Activated T-cell treated with anti-CD3 and anti-CD28 coated beads for 24 hours (primary cell): Measurements from ENCODE around the gene ABCA2.
"Not testable (repeated sequence)": the region's sequence is repeated elsewhere in the genome, so short reads cannot be mapped to it uniquely, and the experiment has no call there.

ENCODE experiments used
- DNase-seq: peaks from one replicate; pipeline ENCODE4 v3.0.0-alpha.2; 2020; ENCODE audit warnings: low read depth

The ABCA2 gene

DNA sequence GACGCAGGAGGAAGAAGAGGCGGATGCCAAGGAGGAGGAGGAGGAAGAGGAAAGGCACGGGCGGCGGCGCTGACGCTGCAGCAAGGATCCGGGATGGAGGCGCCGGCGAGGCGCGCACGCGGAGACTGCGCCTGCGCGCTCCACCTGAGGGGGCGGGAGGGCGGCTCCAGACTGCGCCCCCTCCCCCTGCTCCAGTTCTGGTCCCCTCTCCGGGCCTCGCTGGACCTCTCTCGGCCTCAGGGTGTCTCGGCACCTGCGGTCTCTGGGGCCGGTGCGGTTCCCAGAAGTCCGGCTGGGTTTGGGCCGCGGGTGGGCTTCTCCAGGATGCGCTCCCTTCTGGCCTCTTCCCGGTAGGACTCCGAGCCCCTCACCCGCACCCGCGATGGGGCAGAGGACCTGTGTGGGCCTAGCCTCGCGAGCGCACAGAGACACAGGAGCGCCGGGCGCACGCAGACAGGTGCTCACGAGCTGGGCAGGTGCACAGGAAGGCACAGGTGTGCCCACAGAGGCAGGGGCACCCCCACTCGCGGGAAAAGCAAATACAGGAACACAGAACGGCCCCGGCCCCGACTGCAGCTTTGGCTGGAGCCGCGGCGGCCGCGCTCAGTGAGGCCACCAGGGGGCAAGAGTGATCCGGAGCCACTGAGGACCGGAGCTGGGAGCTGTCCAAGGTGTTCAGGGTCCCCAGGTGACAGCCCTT, 18.2 kb upstream of the ABCA2 start, which contains the start of gene NPDC1:
TSS of gene NPDC1 (minus strand) at position 90 of the 700 bp plus-strand sequence. CDS start 188 bp downstream, outside the sequence.
- peak; percentile 74 for DNase-seq

GRCh38 chr9:137045294-137046087, 17.5 kb upstream of the ABCA2 start:
- DNase-seq, result no peak

- no peak for DNase-seq
These were observed 16.6 kb upstream of the ABCA2 start for GRCh38 chr9:137044502-137045177.

DNA sequence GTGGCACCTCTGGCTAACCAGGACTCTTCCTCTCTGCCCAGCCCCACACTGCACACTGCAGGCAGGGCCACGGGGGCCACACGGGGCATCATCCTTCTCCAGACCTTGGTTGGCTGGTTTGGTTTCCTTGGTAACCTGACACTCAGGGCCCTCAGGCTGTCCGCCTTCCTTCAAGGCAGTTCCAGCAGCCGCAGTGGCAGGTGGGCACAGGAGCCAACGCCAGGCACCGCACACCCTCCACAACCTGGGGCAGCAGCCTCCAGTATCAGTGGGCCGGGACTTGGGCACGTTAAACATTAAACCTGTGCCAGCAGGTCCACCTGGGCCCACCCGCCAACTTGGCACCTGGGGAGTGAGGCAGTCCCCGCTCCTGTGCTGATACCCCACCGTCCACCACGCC, 16.0 kb upstream of the ABCA2 start:
- DNase-seq, result no peak

DNA sequence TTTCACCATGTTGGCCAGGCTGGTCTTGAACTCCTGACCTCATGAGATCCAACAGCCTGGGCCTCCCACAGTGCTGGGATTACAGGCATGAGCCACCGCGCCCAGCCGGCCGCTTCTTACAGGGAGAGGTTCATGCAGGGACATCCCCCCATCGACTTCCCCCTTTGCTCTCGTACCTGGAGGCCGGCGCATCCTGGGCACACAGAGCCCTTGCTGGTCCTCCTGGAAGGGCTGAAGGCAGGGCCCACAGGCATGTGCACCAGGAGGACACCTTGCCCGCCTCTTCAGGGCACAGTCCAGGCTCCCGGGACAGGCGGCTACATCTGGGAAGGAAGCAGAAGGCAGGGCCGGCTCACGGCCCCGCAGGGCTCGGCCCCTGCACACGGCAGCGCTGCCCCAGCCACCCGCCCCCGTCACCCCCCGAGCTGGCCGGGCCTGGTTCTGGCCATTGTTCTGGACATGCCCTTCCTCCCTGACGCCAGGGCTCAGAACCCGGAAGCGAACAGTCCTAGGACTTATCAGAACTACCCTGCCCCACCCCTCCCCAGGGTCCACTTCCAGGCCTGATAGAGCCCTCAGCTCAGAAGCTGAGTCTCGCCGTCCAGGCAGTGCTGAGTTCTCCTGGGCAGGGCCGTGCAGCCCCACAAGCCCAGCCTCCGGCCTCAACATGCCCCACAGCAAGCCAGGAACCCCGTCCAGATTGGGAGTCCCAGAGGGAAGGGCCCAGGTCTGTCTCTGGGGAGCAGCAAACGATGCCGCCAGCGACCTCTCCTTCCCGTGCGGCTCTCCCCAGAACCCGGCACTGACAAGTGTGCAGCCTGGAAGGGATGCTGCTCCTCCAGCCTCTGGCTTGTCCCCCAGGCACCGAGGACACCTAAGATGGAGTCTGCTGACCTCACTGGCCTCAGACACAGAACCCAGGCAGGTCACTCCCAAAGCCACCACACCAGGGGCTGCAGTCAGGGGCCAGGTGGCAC, 15.0 kb upstream of the ABCA2 start:
- no peak for DNase-seq

- DNase-seq, result no peak
These were observed 13.1 kb upstream of the ABCA2 start for GRCh38 chr9:137041124-137041523.

DNA sequence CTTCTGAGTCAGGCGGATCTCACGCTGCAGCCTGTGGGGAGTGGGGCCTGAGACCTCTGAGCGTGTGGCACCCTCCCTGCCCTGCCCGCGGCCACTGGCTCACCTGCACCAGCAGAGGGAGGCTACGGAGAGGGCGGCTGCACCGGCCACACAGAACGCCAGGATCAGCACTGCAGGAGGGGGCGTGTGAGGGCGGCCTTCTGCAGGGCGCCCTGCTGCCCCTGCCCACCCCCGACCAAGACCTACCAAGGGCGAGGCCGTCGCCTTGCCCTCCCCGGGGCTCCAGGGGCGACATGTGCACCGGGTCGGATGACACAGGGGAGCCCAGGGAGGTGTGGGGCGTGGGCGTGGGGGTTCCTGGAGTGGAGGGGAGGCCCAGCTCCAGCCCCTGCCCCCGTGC, 12.5 kb upstream of the ABCA2 start:
- DNase-seq, result no peak

- no peak for DNase-seq
These were observed 11.8 kb upstream of the ABCA2 start for GRCh38 chr9:137039611-137040366.

DNA sequence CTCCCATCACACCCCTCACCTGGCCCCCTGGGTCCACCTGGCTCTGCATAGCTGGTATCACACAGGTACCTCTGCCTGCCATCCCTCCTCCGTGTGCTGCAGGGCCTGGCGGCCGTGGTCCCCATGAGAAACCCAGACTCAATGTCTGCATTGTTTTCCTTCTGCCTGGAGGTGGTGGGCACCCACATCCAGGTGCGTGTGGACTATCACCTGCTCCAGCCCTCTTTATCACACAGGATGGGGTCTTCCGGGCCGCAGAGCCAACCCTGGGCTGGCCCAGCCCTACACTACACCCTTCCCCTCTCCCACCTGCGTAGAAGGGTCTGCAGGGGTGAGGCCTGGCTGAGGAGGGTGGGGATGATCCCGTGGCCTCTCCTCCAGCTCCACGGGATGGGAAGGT, 10.9 kb upstream of the ABCA2 start:
- DNase-seq, result no peak

DNA sequence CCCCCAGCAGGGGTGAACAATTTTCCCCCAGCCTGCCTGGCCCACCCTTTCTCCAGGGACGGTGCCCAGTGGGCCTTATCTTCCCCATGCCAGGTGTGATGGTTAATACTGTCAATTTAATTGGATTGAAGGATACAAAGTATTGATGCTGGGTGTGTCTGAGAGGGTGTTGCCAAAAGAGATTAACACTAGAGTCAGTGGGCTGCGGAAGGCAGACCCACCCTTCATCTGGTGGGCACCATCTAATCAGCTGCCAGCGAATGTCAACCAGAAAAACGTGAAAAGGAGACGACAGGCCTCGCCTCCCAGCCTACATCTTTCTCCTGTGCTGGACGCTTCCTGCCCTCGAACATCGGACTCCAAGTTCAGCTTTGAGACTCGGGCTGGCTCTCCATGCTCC, 9.4 kb upstream of the ABCA2 start:
- DNase-seq, result no peak

GRCh38 chr9:137037035-137037434, 9.0 kb upstream of the ABCA2 start:
- DNase-seq, result no peak

DNA sequence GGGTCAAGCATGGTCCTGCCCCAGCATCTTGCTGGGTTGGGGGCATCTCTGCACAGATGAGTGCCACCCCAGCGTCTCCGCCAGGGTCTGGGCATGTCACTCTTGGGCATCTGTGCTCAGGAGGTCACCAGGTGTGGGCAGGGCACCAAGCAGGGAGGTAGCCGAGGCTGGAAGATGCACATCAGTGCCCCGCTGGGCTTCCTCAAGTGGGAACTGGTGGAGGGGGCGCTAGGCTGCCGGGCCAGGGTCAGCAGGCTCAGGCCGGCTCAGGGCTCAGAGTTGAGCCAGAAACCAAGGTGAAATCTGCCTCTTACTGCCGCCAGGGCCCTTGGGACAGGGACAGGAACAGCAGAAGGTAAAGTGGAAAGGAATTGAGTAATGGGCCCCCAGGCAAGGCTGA, 7.9 kb upstream of the ABCA2 start:
- no peak for DNase-seq

DNA sequence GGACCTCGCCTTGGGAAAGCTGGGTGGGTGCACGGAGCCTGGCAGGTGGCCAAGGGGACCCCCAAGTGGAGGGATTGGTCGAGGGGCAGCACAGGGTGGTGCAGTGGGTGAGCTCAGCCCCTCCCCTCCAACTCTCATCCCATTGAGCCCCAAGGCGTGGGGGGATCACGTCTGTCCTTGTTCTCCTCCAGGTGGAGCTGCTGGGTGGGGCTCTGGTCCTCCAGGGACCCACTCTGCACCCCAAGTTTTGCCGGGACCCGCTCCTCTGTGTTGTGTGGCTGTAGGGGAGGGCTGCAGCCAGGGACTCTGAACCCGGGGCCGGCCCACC, 7.4 kb upstream of the ABCA2 start:
- DNase-seq, result no peak

- DNase-seq, result peak; percentile 80
These were observed 6.9 kb upstream of the ABCA2 start for GRCh38 chr9:137034709-137035506.

- no peak for DNase-seq
These were observed 6.1 kb upstream of the ABCA2 start for GRCh38 chr9:137034039-137034708.

GRCh38 chr9:137033481-137033880, 5.4 kb upstream of the ABCA2 start:
- DNase-seq, result not testable (repeated sequence)

DNA sequence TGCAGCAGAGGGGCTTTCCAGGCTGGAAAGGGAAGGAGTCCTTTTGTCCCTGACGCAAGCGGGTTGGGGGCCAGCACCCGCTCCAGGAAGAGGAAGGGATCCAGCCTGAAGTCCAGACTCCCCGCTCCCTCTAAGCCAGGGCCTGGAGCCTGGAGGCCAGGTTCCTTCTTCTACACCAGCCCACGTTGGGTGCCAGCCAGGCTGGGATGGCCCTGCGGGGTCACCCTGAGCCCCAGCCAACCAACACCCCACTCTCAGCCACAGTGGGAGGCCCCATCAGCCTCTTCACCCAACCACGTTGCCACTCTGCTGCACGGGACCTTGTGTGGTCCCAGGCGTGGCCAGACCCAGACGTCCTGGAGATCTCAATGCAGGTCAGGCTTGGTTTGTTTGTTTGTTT, 4.8 kb upstream of the ABCA2 start:
- DNase-seq, result no peak

GRCh38 chr9:137031904-137032640, 4.0 kb upstream of the ABCA2 start, which contains the start of gene FUT7:
Gene FUT7 (minus strand): TSS chr9:137032088. CDS start chr9:137031991, 97 bp downstream.
- DNase-seq, result peak; percentile 23
